Purkinje cell (primary cell): ENCODE data around the gene SLC18A2. TPM values are rescaled to one million over a fixed set of nuclear protein-coding genes. Genes with fewer than 3 reads are reported as not detected.

Experiments
- polyA plus RNA-seq: library from polyadenylated mRNA; unstranded; fragments of >200 nt; fragmentation: Nextera tagmentation; gene quantifications from 2 replicates; pipeline ENCODE4 v1.2.1, GENCODE V29; 2014

Gene SLC18A2
- 1.1 and 2.5 TPM in 2 replicates for polyA plus RNA-seq

GRCh38 chr10:117240621-117241529, at the start of gene SLC18A2:
Gene SLC18A2, plus strand, starts transcription at chr10:117241114. Its CDS starts 580 bp downstream, at chr10:117241694.

GRCh38 chr10:117197189-117197588, 43.7 kb upstream of the SLC18A2 start, which contains the start of gene KCNK18:
Gene KCNK18, plus strand, starts transcription at chr10:117197489. Its CDS starts 0 bp downstream, at chr10:117197489.

Other genes with a start within 250 kb of the SLC18A2 start
- 55.0 and 70.4 TPM in 2 replicates for gene SHTN1, start 235.9 kb upstream of the SLC18A2 start, polyA plus RNA-seq
- gene VAX1, start 102.8 kb upstream of the SLC18A2 start, polyA plus RNA-seq, result 0.51 TPM in 1 of 2 replicates, not detected in the other
- gene KCNK18, start 43.6 kb upstream of the SLC18A2 start, polyA plus RNA-seq, result not detected in 2 replicates
- 25.8 and 32.3 TPM in 2 replicates for gene PDZD8, start 134.3 kb downstream of the SLC18A2 start, polyA plus RNA-seq